Loucy (cell line): ENCODE results near the gene KLK3.

Source experiments
- EZH2phosphoT487 ChIP-seq: fragments of 200-600 bp; IDR thresholded peaks from 2 replicates; pipeline ENCODE4 v1.6.1; 2018; ENCODE audit warnings: antibody characterized with exemption, mild to moderate bottlenecking, moderate library complexity, borderline replicate concordance
- TF ChIP-seq, protein P1 (sequence below): fragments of 200-600 bp; sonication (generic); conservative IDR thresholded peaks from 2 replicates; pipeline ENCODE4 v1.5.1; 2014; ENCODE audit warnings: mild to moderate bottlenecking, antibody characterized with exemption, low read length

DNA sequence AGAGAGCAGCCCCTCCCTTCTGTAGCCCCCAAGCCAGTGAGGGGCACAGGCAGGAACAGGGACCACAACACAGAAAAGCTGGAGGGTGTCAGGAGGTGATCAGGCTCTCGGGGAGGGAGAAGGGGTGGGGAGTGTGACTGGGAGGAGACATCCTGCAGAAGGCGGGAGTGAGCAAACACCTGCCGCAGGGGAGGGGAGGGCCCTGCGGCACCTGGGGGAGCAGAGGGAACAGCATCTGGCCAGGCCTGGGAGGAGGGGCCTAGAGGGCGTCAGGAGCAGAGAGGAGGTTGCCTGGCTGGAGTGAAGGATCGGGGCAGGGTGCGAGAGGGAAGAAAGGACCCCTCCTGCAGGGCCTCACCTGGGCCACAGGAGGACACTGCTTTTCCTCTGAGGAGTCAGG lies 4.2 kb downstream of the KLK3 start:
- TF ChIP-seq, protein P1, sequence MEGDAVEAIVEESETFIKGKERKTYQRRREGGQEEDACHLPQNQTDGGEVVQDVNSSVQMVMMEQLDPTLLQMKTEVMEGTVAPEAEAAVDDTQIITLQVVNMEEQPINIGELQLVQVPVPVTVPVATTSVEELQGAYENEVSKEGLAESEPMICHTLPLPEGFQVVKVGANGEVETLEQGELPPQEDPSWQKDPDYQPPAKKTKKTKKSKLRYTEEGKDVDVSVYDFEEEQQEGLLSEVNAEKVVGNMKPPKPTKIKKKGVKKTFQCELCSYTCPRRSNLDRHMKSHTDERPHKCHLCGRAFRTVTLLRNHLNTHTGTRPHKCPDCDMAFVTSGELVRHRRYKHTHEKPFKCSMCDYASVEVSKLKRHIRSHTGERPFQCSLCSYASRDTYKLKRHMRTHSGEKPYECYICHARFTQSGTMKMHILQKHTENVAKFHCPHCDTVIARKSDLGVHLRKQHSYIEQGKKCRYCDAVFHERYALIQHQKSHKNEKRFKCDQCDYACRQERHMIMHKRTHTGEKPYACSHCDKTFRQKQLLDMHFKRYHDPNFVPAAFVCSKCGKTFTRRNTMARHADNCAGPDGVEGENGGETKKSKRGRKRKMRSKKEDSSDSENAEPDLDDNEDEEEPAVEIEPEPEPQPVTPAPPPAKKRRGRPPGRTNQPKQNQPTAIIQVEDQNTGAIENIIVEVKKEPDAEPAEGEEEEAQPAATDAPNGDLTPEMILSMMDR: no peak
- no peak for TF ChIP-seq EZH2phosphoT487
